Uterus (tissue), 4 donors: ENCODE results near the gene PTPRD. TPM values are rescaled to one million over a fixed set of nuclear protein-coding genes. Genes with fewer than 3 reads are reported as not detected.

Source experiments
- DNase-seq, 2 donors: peaks; one replicate each; pipeline ENCODE4 v3.0.0-alpha.2; 2019 to 2020
- H3K27ac ChIP-seq, 2 donors: fragments of 200-600 bp; sonication (generic); 1 replicate in 1 of 2; 2 replicates in 1 of 2; pipeline ENCODE4 v1.5.1; 2016 to 2018
- H3K27me3 ChIP-seq, 2 donors: fragments of 200-600 bp; sonication (generic); one replicate each; pipeline ENCODE4 v1.5.1; 2018 to 2019; ENCODE audit warnings: control low read depth in 1 of 2
- H3K36me3 ChIP-seq, 2 donors: fragments of 200-600 bp; sonication (generic); one replicate each; pipeline ENCODE4 v1.5.1; 2019; ENCODE audit warnings: control low read depth in 1 of 2
- H3K4me1 ChIP-seq, 2 donors: fragments of 200-600 bp; sonication (generic); one replicate each; pipeline ENCODE4 v1.5.1; 2018 to 2019; ENCODE audit warnings: control low read depth in 1 of 2
- H3K4me3 ChIP-seq, 2 donors: fragments of 200-600 bp; sonication (generic); 1 replicate in 1 of 2; 2 replicates in 1 of 2; pipeline ENCODE4 v1.5.1; 2018 to 2019; ENCODE audit warnings: mild to moderate bottlenecking in 1 of 2
- H3K9me3 ChIP-seq, 2 donors: fragments of 200-600 bp; sonication (generic); one replicate each; pipeline ENCODE4 v1.5.1; 2019; ENCODE audit warnings: control low read depth in 1 of 2
- POLR2A ChIP-seq, 2 donors: fragments of 450-650 bp; IDR thresholded peaks; one replicate each; pipeline ENCODE4 v1.6.1; 2016; ENCODE audit warnings: antibody characterized with exemption in 2 of 2, mild to moderate bottlenecking in 1 of 2, moderate library complexity in 1 of 2
- intact Hi-C: fragments of 100-400 bp; cut with DNase I; formaldehyde crosslinking; loops from one replicate; pipeline ENCODE4 v1.15.1; 2023; ENCODE audit warnings: low total_unique reads
- total RNA-seq, 4 donors: library from RNA; depleted of rRNA in 3 of 4; stranded (reverse); fragments of >200 nt in 3 of 4; gene quantifications; one replicate each; pipeline versions ENCODE4 v1.1.0 to v1.2.4, GENCODE V29; 2014 to 2023
- TF ChIP-seq, protein P1 (sequence below), 4 experiments: fragments of 200-600 bp in 2 of 4; fragments of 450-650 bp in 2 of 4; sonication (generic) in 2 of 4; IDR thresholded peaks; one replicate each; pipeline ENCODE4 v1.5.1; 2016 to 2019; ENCODE audit warnings: antibody characterized with exemption in 4 of 4, mild to moderate bottlenecking in 2 of 4, moderate library complexity in 1 of 4
- donor health status: DM: yes; HTN: yes; CAD: no.

Gene PTPRD
- total RNA-seq, 4 donors from 2014 or later: 1.2 to 136 (median 26.4) TPM

DNA sequence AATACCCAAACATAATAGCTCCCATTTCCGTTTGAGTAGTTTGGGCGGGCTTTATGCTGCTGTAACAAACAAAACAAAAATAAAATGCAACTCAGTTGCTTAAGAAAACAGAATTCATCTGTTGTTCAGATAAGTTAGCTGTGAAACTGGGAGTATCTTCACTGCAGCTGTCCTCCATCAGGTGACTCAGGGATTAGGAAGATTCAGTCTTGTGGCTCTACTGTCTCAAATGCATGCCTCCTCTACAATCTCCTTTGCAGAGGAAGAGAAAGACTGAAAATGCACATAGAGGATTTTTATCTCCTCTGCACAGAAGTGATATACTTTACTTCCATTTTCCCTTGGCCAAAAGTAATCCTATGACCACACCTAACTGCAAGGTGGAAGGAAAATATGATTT lies 883.7 kb downstream of the PTPRD start:
- H3K4me1 ChIP-seq: no peaks in the 10 kb centered on the region
- no peak for DNase-seq
- intact Hi-C loops: no loop called here
- H3K36me3 ChIP-seq: no peaks in the 10 kb centered on the region
- H3K27ac ChIP-seq: no peak overlapping the region
- TF ChIP-seq, protein P1, sequence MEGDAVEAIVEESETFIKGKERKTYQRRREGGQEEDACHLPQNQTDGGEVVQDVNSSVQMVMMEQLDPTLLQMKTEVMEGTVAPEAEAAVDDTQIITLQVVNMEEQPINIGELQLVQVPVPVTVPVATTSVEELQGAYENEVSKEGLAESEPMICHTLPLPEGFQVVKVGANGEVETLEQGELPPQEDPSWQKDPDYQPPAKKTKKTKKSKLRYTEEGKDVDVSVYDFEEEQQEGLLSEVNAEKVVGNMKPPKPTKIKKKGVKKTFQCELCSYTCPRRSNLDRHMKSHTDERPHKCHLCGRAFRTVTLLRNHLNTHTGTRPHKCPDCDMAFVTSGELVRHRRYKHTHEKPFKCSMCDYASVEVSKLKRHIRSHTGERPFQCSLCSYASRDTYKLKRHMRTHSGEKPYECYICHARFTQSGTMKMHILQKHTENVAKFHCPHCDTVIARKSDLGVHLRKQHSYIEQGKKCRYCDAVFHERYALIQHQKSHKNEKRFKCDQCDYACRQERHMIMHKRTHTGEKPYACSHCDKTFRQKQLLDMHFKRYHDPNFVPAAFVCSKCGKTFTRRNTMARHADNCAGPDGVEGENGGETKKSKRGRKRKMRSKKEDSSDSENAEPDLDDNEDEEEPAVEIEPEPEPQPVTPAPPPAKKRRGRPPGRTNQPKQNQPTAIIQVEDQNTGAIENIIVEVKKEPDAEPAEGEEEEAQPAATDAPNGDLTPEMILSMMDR (IDR thresholded peaks at IDR 0.05): no peak
- no peak for TF ChIP-seq POLR2A (IDR thresholded peaks at IDR 0.05)
- no peak overlapping the region for H3K4me3 ChIP-seq
- no peaks in the 10 kb centered on the region for H3K27me3 ChIP-seq
- no peaks in the 10 kb centered on the region for H3K9me3 ChIP-seq

DNA sequence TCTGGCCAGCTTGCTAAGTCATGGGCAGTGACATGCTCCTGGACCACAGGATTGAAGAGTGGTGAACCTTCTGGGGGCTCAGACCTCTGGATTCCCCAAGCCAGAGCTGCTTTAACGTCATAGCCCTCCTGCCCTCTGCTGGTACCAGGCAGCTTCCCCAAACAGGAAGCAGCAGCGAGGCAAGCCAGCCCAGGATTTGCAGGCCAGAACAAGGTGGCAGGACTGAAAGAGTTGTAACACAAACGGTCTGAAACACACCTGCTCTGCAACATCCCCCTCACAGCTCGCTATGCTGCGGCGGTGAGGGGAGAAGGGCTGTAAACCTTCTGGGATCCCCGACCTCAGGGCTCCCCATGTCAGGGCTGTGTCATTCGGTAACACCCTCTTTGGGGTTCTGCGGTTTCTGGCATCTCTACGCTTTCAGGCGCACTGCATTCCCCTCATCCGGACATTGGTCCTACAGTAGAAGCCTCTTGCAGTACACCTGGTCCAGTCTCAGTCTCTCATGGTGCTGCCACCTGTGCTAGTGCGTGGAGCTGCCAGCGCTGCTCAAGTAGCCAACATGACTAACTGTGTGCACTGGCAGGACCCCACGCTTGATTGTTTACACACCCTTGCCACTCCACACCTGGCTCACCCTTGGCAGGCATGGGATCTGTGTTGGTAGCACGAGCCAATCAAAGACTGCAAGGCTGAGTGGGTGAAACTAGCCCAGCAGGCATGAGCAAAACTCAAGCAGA lies 893.3 kb downstream of the PTPRD start:
- H3K4me1 ChIP-seq: no peaks in the 10 kb centered on the region
- no peak overlapping the region for H3K27ac ChIP-seq
- H3K4me3 ChIP-seq: no peak overlapping the region
- H3K36me3 ChIP-seq: no peaks in the 10 kb centered on the region
- no peak for DNase-seq
- TF ChIP-seq, protein P1 (IDR thresholded peaks at IDR 0.05): no peak
- intact Hi-C loops: no loop called here
- no peaks in the 10 kb centered on the region for H3K9me3 ChIP-seq
- H3K27me3 ChIP-seq: no peaks in the 10 kb centered on the region

DNA sequence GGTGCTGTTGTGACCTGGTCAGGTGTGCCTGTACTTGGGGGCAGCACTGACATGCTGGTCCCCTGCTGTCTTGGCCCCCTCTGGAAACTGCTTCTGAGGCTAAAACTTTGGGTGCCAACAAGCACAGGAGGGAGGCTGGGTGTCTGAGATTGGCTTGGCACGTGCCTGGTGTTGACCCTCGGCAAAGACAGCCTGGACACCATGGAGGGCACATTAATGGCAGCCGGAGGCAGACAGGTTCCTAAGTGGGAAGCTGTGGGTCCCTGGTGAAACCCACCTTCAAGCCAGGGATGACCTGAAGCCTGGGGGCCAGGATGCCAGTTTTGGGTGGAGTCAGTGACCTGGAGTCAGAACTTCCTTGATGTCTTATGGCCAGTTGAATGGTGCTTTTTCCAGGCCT lies 894.1 kb downstream of the PTPRD start:
- H3K27me3 ChIP-seq: no peaks in the 10 kb centered on the region
- no peaks in the 10 kb centered on the region for H3K36me3 ChIP-seq
- no peak overlapping the region for H3K4me3 ChIP-seq
- no peak overlapping the region for H3K27ac ChIP-seq
- no peaks in the 10 kb centered on the region for H3K9me3 ChIP-seq
- no peak for DNase-seq
- TF ChIP-seq POLR2A (IDR thresholded peaks at IDR 0.05): no peak
- TF ChIP-seq, protein P1 (IDR thresholded peaks at IDR 0.05): no peak
- H3K4me1 ChIP-seq: no peaks in the 10 kb centered on the region
- intact Hi-C loops: no loop called here

DNA sequence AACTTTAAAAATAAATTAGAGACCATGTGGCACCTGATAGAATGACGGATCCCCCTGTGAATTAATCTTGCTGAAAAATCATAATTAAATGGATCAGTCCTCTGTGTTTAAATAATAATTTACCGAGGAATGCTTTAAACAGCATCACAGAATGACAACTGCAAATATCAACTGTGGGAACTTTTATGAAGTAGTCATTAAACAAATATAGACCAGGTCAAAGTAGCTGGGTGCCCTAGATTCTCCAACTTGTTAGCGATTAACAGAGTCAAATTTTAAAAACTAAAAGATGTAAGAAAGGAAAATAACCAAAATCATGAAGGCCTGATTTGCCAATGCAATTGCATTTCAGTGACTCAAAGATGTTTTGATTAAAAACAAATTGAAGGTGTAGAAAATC lies 933.4 kb downstream of the PTPRD start:
- no peaks in the 10 kb centered on the region for H3K27me3 ChIP-seq
- H3K4me1 ChIP-seq: no peaks in the 10 kb centered on the region
- H3K4me3 ChIP-seq: no peak overlapping the region
- intact Hi-C loops: no loop called here
- DNase-seq: no peak
- TF ChIP-seq, protein P1 (IDR thresholded peaks at IDR 0.05): no peak
- no peak for TF ChIP-seq POLR2A (IDR thresholded peaks at IDR 0.05)
- H3K27ac ChIP-seq: no peak overlapping the region
- no peaks in the 10 kb centered on the region for H3K36me3 ChIP-seq
- H3K9me3 ChIP-seq: no peaks in the 10 kb centered on the region

DNA sequence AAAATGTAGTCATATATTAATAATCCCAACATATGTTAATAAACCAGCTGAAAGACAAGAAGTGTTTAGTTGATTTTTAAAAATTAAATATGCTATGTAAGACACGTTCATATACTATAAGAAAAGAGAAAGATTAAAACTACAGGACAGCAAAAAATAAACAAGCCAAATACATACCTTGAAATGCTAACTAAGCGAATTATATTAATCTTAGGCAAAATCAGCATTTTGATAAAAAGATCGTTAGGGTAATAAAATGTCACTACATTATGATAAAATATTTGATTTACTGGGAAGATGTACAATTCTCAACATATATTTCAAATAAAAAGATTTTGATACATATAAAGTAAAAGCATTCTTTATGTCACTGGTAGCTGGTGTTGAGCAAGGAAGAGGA lies 938.3 kb downstream of the PTPRD start:
- Histone ChIP-seq H3K4me3 (no peak overlapping the region), H3K9me3 (no peaks in the 10 kb centered on the region), H3K27ac (no peak overlapping the region), H3K27me3 (no peaks in the 10 kb centered on the region), H3K4me1 (no peaks in the 10 kb centered on the region), H3K36me3 (no peaks in the 10 kb centered on the region)
- intact Hi-C loops: no loop called here
- TF ChIP-seq, protein P1 (IDR thresholded peaks at IDR 0.05): no peak
- TF ChIP-seq POLR2A (IDR thresholded peaks at IDR 0.05): no peak
- no peak for DNase-seq
